ENCODE data around the gene PRKCZ.

Gene PRKCZ

GRCh38 chr1:2061065-2061778 lies 11.0 kb downstream of the PRKCZ start:
- no peak for DNase-seq (ENCODE audit: low read depth in 1 of 2, low spot score in 1 of 2)

- no peak for DNase-seq (ENCODE audit: low read depth in 1 of 2, low spot score in 1 of 2)
Observed at GRCh38 chr1:2065699-2066098, 15.5 kb downstream of the PRKCZ start.

GRCh38 chr1:2067393-2067792 lies 17.2 kb downstream of the PRKCZ start:
- DNase-seq (ENCODE audit: low read depth in 1 of 2, low spot score in 1 of 2) = no peak

- no peak for DNase-seq (ENCODE audit: low read depth in 1 of 2, low spot score in 1 of 2)
Observed at GRCh38 chr1:2067981-2068380, 17.8 kb downstream of the PRKCZ start.

- no peak for DNase-seq (ENCODE audit: low read depth in 1 of 2, low spot score in 1 of 2)
Observed at GRCh38 chr1:2068951-2069350, 18.7 kb downstream of the PRKCZ start.

GRCh38 chr1:2070016-2070415 lies 19.8 kb downstream of the PRKCZ start:
- no peak for DNase-seq (ENCODE audit: low read depth in 1 of 2, low spot score in 1 of 2)

- DNase-seq (ENCODE audit: low read depth in 1 of 2, low spot score in 1 of 2) = no peak
Observed at GRCh38 chr1:2070800-2071530, 20.8 kb downstream of the PRKCZ start.

- DNase-seq (ENCODE audit: low read depth in 1 of 2, low spot score in 1 of 2) = no peak
Observed at GRCh38 chr1:2072109-2072806, 22.0 kb downstream of the PRKCZ start.

GRCh38 chr1:2072891-2073290 lies 22.7 kb downstream of the PRKCZ start:
- DNase-seq (ENCODE audit: low read depth in 1 of 2, low spot score in 1 of 2) = no peak

GRCh38 chr1:2073382-2074230 lies 23.4 kb downstream of the PRKCZ start:
- no peak for DNase-seq (ENCODE audit: low read depth in 1 of 2, low spot score in 1 of 2)

GRCh38 chr1:2074396-2074795 lies 24.2 kb downstream of the PRKCZ start:
- no peak for DNase-seq (ENCODE audit: low read depth in 1 of 2, low spot score in 1 of 2)

- DNase-seq (ENCODE audit: low read depth in 1 of 2, low spot score in 1 of 2) = no peak
Observed at GRCh38 chr1:2074944-2075740, 24.9 kb downstream of the PRKCZ start.

GRCh38 chr1:2076826-2077225 lies 26.6 kb downstream of the PRKCZ start:
- DNase-seq (ENCODE audit: low read depth in 1 of 2, low spot score in 1 of 2) = no peak

GRCh38 chr1:2078170-2078569 lies 28.0 kb downstream of the PRKCZ start:
- no peak for DNase-seq (ENCODE audit: low read depth in 1 of 2, low spot score in 1 of 2)

GRCh38 chr1:2079396-2080085 lies 29.3 kb downstream of the PRKCZ start:
- DNase-seq (ENCODE audit: low read depth in 1 of 2, low spot score in 1 of 2) = no peak

GRCh38 chr1:2080140-2080539 lies 29.9 kb downstream of the PRKCZ start:
- no peak for DNase-seq (ENCODE audit: low read depth in 1 of 2, low spot score in 1 of 2)

- no peak for DNase-seq (ENCODE audit: low read depth in 1 of 2, low spot score in 1 of 2)
Observed at GRCh38 chr1:2080884-2081283, 30.7 kb downstream of the PRKCZ start.

- DNase-seq (ENCODE audit: low read depth in 1 of 2, low spot score in 1 of 2) = no peak
Observed at GRCh38 chr1:2081326-2081885, 31.2 kb downstream of the PRKCZ start.

GRCh38 chr1:2082064-2082463 lies 31.9 kb downstream of the PRKCZ start:
- DNase-seq (ENCODE audit: low read depth in 1 of 2, low spot score in 1 of 2) = no peak

GRCh38 chr1:2083666-2084065 lies 33.5 kb downstream of the PRKCZ start:
- no peak for DNase-seq (ENCODE audit: low read depth in 1 of 2, low spot score in 1 of 2)

All from activated T-helper 1 cell treated with anti-CD3 and anti-CD28 coated beads, Interleukin-2, amount 50 U/mL, for 16 hours (primary cell).